GM21367 (cell line): ENCODE measurements around the gene MESP1.

Source experiments
- ATAC-seq: cut with Tn5 transposase; IDR thresholded peaks from one replicate; pipeline ENCODE4 v1.9.1; 2021; ENCODE audit not compliant: unreplicated experiment

The MESP1 gene

DNA sequence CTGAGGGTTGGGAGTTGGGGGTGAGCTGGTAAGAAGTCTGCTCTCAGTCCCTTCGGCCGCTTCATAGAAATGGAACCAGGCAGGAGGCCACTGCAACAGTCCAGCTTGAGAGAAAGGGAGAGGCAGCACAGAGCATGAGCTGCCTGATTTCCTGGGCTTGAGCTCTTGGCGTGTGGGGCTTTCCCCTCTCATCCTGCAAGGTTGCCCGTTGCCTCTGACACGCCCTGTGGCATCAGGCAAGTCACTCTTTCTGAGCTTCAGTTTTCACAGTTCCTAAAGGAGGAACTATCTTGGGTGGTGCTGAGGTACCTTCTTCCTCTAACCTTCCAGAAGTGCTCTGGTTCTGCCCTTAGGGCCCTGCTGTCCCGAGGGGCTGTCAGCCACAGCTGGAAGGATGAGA lies 30.0 kb upstream of the MESP1 start:
- ATAC-seq: no peak

GRCh38 chr15:89780601-89781000 lies 29.6 kb upstream of the MESP1 start:
- no peak for ATAC-seq

- no peak for ATAC-seq
These were observed 27.8 kb upstream of the MESP1 start for GRCh38 chr15:89778861-89779260.

DNA sequence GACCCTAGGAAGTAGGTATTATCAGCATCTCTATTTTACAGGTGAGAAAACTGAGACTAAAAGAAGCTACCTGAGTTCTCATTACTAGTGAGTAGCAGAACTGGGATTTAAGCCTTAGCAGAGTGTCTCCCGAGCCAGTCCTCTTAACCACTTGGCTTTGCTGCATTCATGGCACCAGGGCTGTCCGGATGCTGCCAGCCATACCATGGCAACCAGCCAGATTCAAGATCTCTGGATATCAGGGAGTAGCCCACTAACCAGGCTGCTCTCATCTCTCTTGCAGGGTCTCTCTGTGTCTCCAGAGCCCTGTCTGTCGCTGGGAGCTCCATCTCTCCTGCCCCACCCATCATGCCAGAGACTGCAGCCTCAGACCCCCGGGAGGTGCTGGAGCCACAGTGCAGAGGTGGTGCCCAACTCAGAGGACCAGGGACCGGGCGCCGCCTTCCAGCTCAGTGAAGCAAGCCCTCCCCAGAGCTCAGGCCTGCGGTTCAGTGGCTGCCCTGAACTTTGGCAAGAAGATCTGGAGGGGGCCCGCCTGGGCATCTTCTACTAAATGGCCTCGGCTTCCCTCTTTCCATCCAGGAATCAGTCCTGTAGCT lies 26.8 kb upstream of the MESP1 start:
- ATAC-seq: no peak

- no peak for ATAC-seq
These were observed 26.2 kb upstream of the MESP1 start for GRCh38 chr15:89777073-89777751.

GRCh38 chr15:89776274-89777072 lies 25.4 kb upstream of the MESP1 start, which contains the start of gene MESP2:
TSS of gene MESP2 (plus strand) at chr15:89776332. CDS start at chr15:89776358, 26 bp downstream.
- ATAC-seq: no peak

DNA sequence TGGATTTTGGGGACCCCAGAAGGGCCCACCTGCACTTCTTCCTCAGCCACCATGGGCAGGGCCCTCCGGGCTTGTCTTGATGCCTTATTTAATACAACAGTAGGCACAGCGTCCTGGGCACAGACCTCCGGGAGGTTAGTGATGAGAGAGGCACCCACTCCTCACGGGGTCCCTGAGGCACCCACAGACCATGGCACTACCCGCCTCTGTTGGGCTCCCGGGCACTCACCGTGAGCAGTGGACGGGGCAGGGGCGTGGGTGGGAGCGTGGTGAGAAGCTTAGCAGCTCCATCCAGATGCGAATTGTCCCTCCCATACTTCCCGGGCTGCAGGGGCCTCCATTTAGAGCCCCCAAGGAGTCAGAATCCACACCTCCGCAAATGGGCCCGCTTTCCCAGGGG lies 24.8 kb upstream of the MESP1 start:
- no peak for ATAC-seq

DNA sequence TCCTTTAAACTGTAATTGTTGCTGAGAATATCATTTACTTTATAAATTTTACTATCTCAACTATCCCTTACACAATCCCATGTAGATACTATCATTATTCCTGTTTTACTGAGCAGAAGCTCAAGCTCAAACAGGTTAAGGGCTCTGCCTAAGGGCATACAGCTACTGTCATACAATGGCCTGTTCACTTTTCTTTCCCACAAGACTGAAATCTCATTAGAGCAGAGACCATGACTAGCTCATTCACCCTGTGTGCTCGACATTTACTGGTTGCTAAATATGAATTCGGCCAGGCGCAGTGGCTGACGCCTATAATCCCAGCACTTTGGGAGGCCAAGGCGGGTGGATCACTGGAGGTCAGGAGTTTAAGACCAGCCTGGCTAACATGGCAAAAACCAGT lies 23.4 kb upstream of the MESP1 start:
- no peak for ATAC-seq

- ATAC-seq: no peak
These were observed 22.0 kb upstream of the MESP1 start for GRCh38 chr15:89772932-89773583.

GRCh38 chr15:89770041-89770440 lies 19.0 kb upstream of the MESP1 start:
- ATAC-seq: no peak

- no peak for ATAC-seq
These were observed 18.3 kb upstream of the MESP1 start for GRCh38 chr15:89769366-89769765.

DNA sequence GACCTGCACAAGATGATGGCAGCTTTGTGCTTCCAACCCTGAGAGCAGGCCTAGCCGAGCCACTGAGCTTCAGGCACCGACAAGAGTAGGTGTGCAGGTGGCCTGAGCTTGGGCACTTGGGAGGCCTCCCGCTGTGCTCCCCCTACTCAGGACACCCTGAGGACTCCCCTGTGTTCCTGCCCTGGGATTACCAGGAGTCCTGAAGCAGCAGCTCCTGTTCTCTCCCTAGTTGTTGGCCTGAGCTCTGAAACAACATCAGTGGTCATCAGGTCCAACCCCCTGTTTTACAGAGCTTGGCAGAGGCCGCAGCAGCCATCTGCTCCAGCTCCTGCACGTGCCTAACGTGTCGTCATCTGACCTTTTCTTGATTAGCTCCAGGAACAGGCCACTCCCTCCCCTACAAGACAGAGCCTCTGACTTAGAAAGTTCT lies 17.0 kb upstream of the MESP1 start:
- no peak for ATAC-seq

DNA sequence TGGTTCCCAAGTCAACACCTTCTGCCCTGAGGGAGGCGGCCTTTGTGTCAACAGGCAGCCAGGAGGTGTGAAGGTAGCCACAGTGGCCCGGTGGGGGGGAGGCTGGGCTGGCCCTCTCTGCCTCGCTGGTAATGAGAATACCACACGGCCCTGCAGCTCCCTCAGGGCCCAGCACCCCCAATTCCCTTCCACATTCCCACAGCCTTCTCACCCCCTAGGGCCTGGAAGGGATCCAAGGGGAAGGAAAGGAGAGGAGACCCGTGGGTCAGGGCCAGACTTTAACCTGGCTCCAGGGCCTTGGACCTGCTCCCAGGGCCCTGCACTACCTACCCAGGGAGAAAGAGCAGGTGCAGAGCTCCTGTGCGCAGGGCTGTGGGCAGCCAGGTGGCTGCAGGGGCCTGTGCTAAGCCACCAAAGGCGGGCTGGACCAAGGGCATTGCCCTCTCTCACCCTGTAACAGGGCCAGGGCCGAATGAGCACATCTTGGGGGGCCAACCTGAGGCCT lies 16.4 kb upstream of the MESP1 start:
- no peak for ATAC-seq

- no peak for ATAC-seq
These were observed 15.6 kb upstream of the MESP1 start for GRCh38 chr15:89766357-89767311.

DNA sequence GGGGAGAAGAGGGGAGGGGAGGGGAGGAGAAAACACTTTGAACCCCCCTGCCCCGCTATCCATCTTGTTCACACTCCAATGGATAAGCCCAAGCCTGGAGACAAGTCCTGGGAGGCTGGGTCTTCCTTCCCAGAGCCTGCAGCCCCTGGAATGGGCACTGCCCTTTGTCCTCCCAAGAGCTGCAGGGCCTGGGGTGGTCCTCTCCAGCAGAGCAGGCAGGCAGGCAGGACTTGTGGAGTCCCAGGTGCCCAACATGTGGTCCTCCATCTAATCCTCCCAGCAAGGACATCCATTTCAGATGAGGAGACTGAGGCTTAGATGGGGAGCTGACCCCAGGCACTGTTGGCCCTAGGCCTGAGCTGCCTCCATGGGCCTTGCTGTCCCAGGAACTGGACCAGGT lies 14.6 kb upstream of the MESP1 start:
- ATAC-seq: no peak

DNA sequence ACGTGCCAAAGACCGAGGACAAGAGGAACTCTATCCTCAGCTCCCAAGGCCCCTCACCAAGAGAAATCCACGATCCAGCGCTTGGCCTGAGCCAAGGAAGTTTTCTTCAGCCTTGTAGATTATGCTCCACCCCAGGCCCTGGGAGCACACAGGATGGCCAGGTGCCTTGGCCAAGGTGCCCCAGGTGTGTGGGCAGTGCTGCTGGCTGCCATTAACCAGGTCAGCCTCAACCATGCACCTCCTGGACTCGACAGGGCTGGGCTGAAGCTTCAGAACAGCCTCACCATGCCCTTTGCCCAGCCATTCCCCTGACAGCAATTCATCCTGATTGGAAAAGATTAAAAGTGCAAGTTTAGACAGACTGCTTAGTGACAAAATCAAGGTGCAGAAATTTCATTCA lies 10.9 kb upstream of the MESP1 start:
- ATAC-seq: no peak

DNA sequence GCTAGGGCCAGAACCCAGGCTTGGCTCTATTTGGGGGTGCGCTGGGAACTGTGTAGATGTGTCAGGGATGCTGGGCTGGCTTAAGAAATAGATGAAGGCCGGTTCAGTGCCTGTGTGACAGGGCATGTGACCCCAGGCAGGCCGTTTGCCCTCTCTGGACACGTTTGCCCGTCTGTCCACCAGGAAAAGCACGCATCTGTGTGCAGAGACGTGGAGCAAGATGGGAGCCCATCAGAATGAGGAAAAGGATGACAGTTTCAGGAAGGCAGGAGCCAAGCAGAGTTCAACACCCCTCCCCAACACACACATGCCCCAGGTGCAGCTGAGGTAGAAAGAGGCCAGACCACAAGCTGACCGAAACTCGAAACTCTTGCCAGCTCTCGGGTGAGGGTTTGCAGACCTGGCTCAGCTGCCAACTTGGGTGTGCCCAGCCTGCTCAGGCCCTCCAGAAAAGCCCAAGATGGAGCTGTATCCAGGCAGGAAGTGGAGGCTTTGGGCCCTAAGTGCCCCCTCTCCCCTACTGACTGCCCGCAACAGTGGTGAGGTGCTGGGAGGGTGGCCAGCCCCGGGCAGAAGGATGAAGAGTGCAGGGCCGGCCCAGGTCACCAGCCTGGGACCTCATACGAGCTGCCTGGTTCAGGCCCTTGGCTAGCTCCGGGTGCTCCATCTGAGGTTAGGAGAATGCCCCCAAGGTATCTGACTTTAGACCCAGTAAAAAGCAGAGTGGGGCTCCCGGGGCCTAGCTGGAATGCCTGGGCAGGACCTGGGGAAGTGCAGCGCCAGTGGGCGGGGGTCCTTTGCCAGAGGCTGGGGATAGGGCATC lies 10.2 kb upstream of the MESP1 start:
- no peak for ATAC-seq

DNA sequence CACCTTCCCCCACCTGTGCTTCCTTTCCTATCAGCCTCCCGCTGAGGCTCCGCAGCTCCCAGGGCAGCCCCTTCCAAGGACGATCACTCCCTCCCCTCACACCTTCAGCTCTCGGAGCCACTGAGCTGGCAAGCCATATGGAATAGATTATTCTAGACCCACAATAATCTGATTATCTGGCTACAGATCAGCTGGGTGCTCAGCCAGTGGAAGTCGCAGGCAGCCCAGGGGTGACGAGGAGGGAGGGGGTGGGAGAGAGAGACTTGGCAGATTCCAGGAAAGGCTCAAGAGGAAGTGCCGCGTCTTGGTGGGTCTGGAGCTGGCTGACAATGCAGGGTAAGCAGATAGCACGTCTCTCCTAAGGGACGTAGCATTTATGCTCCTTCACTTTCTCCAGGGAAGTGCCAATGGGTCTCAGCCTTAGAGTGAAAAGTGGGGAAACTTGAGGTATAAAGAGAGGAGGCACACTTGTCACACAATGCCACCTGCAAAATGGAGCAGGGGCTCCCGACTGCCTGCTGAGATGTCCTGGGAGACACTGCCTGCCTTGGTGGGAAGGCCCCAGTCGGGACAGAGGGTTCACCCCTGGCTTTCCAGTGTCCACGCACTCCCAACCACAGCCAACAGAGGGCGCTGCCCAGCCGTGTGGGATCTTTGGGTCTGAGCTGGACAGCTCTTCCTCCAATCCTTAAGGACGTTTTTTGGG lies 9.4 kb upstream of the MESP1 start:
- ATAC-seq: no peak

- ATAC-seq: no peak
These were observed 8.8 kb upstream of the MESP1 start for GRCh38 chr15:89759835-89760234.
